GM12864 (cell line): ENCODE data around the gene LMF2.
A peak's percentile ranks its signal among the peaks of the same experiment; 100 is the strongest.

ENCODE experiments used
- DNase-seq: peaks from one replicate; pipeline ENCODE4 v3.0.0-alpha.2; 2011; ENCODE audit warnings: low read depth
- H3K4me3 ChIP-seq: 2 replicates; pipeline ENCODE4 v1.5.1; 2011; ENCODE audit warnings: mild to moderate bottlenecking, low read depth, low read length, control low read depth
- TF ChIP-seq, protein P1 (sequence below): IDR thresholded peaks from 2 replicates; pipeline ENCODE4 v1.5.1; 2011; ENCODE audit warnings: low read depth, mild to moderate bottlenecking, moderate library complexity, low read length, control low read depth, inconsistent platforms; ENCODE audit errors: missing control alignments

The LMF2 gene

DNA sequence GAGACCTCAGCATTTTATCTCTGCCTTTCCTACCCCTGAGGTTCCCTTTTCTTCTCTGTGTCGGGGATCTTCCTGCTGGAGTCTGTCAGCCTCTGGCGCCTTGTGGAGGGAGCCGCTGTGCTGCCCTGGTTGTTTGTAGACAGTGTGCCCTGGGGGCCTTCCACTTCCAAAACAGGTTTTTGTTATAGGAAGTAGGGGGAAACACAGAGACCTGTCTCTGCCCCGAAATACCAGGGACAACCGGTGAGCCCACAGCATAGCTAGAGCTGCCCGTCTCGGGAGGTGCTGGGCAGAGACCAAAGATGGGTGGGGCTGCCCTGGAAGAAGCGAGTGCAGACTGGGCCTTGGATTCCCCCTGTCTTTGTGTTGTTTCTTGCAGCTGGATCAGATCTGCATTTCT is 8.6 kb upstream of the LMF2 start:
- DNase-seq, result no peak
- H3K4me3 ChIP-seq, result no peak overlapping the region
- TF ChIP-seq, protein P1, sequence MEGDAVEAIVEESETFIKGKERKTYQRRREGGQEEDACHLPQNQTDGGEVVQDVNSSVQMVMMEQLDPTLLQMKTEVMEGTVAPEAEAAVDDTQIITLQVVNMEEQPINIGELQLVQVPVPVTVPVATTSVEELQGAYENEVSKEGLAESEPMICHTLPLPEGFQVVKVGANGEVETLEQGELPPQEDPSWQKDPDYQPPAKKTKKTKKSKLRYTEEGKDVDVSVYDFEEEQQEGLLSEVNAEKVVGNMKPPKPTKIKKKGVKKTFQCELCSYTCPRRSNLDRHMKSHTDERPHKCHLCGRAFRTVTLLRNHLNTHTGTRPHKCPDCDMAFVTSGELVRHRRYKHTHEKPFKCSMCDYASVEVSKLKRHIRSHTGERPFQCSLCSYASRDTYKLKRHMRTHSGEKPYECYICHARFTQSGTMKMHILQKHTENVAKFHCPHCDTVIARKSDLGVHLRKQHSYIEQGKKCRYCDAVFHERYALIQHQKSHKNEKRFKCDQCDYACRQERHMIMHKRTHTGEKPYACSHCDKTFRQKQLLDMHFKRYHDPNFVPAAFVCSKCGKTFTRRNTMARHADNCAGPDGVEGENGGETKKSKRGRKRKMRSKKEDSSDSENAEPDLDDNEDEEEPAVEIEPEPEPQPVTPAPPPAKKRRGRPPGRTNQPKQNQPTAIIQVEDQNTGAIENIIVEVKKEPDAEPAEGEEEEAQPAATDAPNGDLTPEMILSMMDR, result no peak

GRCh38 chr22:50513175-50513574 is 5.7 kb upstream of the LMF2 start:
- DNase-seq, result no peak
- TF ChIP-seq, protein P1, result no peak
- no peak overlapping the region for H3K4me3 ChIP-seq

- H3K4me3 ChIP-seq, result peak overlapping the region; percentile 71
- no peak for DNase-seq
- TF ChIP-seq, protein P1, result no peak
Observed at GRCh38 chr22:50508897-50509296, 1.4 kb upstream of the LMF2 start.

GRCh38 chr22:50507991-50508884 is 736 bp upstream of the LMF2 start, which contains the start of gene NCAPH2:
NCAPH2 (plus strand) TSS chr22:50508224; CDS start chr22:50508338, 114 bp downstream.
- TF ChIP-seq, protein P1, result no peak
- H3K4me3 ChIP-seq, result peak within 1 kb of the TSS; percentile 83
- DNase-seq, result peak; percentile 82

- DNase-seq, result no peak
- TF ChIP-seq, protein P1, result no peak
- peak overlapping the region; percentile 83 for H3K4me3 ChIP-seq
Observed at GRCh38 chr22:50506611-50507420, 686 bp downstream of the LMF2 start.

DNA sequence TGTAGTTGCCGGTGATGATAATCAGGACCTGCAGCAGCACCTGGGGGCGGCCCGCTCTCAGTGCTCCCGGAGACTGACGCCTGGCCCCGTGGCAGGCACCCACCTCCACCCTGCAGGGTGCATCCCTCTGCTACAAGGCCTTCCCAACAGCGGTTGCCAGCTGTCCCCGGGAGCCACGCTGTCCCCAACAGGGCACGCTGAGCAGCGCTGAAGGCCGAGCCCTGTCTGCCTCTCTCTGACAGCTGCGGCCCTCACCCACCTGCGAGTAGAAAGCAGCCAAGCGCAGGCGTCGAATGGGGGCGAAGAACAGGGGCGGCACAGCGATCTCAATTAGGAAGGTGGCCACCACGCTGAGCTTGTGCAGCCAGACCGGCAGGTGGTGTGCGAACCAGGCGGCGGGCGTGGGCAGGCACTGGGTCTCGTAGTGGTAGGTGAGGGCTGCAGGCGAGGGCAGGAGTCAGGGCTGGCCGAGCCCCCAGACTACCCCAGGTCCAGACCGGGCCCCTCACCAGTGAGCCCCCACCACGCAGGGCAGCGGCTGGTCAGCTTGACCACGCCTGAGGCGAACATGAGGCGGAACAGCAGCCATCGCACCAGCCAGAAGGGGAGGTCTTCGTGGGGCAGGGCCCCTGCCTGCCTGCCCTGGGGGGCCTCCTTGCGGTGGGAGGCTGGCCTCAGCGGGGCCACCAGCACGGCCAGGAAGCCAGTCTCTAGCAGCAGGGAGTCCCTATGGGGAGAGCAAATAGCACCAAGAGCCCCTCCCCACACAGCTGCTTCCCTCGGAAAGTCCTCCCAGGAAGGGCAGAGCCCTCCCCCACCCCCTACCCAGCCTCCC is 1.5 kb downstream of the LMF2 start:
- no peak for DNase-seq
- peak overlapping the region; percentile 83 for H3K4me3 ChIP-seq
- TF ChIP-seq, protein P1, result no peak
